Naive thymus-derived CD4-positive, alpha-beta T cell (primary cell): ENCODE data around the gene GSK3B. TPM values are rescaled to one million over a fixed set of nuclear protein-coding genes. Genes with fewer than 3 reads are reported as not detected.

Source experiments
- ATAC-seq: fragments of 150-1000 bp; cut with Tn5 transposase; 2 replicates; pipeline ENCODE4 v1.10.0; 2021; ENCODE audit warnings: mild to moderate bottlenecking, moderate library complexity
- CTCF ChIA-PET: fragments of 350-600 bp; sonication (Branson Sonifier 250); formaldehyde crosslinking; loops from one replicate; lab custom pipeline; 2021; ENCODE audit warnings: antibody characterized with exemption; lab: Charles Lee
- POLR2A ChIA-PET: fragments of 350-600 bp; sonication (Branson Sonifier 250); formaldehyde crosslinking; loops from one replicate; lab custom pipeline; 2021; ENCODE audit warnings: antibody characterized with exemption, inconsistent platforms; lab: Charles Lee
- DNase-seq, 9 donors: peaks; one replicate each; pipeline versions ENCODE4 v3.0.0 to v3.0.0-alpha.2; 2020 to 2022; ENCODE audit warnings: mixed read lengths in 1 of 9
- H3K27ac ChIP-seq: one replicate; pipeline ENCODE4 v1.7.0; 2013; ENCODE audit warnings: mild to moderate bottlenecking, low read depth, low read length, moderate library complexity
- H3K27me3 ChIP-seq, 2 donors: one replicate each; pipeline ENCODE4 v1.7.0; 2013; ENCODE audit warnings: low read length in 2 of 2, mild to moderate bottlenecking in 2 of 2, moderate library complexity in 2 of 2; ENCODE audit not compliant: control insufficient read depth in 2 of 2, insufficient read depth in 2 of 2
- H3K36me3 ChIP-seq, 3 experiments: 1 replicate in 2 of 3; 2 replicates in 1 of 3; pipeline ENCODE4 v1.7.0; 2013; ENCODE audit warnings: low read length in 3 of 3, mild to moderate bottlenecking in 3 of 3, moderate library complexity in 1 of 3; ENCODE audit not compliant: insufficient read depth in 3 of 3, control insufficient read depth in 2 of 3
- H3K4me1 ChIP-seq, 2 donors: one replicate each; pipeline ENCODE4 v1.7.0; 2013; ENCODE audit warnings: low read length in 2 of 2, mild to moderate bottlenecking in 2 of 2, moderate library complexity in 1 of 2; ENCODE audit not compliant: control insufficient read depth in 2 of 2, insufficient read depth in 2 of 2
- H3K4me3 ChIP-seq: 2 replicates; pipeline ENCODE4 v1.7.0; 2013; ENCODE audit warnings: mild to moderate bottlenecking, low read length
- H3K9me3 ChIP-seq, 3 experiments: 1 replicate in 2 of 3; 2 replicates in 1 of 3; pipeline ENCODE4 v1.7.0; 2013; ENCODE audit warnings: low read length in 3 of 3; ENCODE audit not compliant: control insufficient read depth in 2 of 3
- H3K27ac Mint-ChIP-seq, 9 donors: one replicate each; pipeline ENCODE4 v1.8.0; 2020 to 2022; ENCODE audit warnings: mixed read lengths in 9 of 9, mild to moderate bottlenecking in 8 of 9, moderate library complexity in 5 of 9, inconsistent platforms in 2 of 9
- H3K27me3 Mint-ChIP-seq, 5 donors: one replicate each; pipeline ENCODE4 v1.8.0; 2021 to 2022; ENCODE audit warnings: mixed read lengths in 5 of 5, mild to moderate bottlenecking in 1 of 5
- H3K36me3 Mint-ChIP-seq, 5 donors: one replicate each; pipeline ENCODE4 v1.8.0; 2020 to 2022; ENCODE audit warnings: mixed read lengths in 5 of 5, mild to moderate bottlenecking in 3 of 5, inconsistent platforms in 1 of 5
- H3K4me1 Mint-ChIP-seq, 7 donors: one replicate each; pipeline ENCODE4 v1.8.0; 2020 to 2022; ENCODE audit warnings: mixed read lengths in 7 of 7, mild to moderate bottlenecking in 3 of 7, inconsistent platforms in 1 of 7
- H3K4me3 Mint-ChIP-seq, 10 donors: one replicate each; pipeline ENCODE4 v1.8.0; 2020 to 2022; ENCODE audit warnings: mild to moderate bottlenecking in 10 of 10, mixed read lengths in 10 of 10, moderate library complexity in 6 of 10, inconsistent platforms in 2 of 10
- H3K9me3 Mint-ChIP-seq, 11 donors: one replicate each; pipeline ENCODE4 v1.8.0; 2020 to 2022; ENCODE audit warnings: mixed read lengths in 11 of 11, mild to moderate bottlenecking in 4 of 11, inconsistent platforms in 1 of 11, moderate library complexity in 1 of 11
- intact Hi-C, 2 donors: fragments of 100-400 bp; cut with micrococcal nuclease; formaldehyde crosslinking; loops; one replicate each; pipeline ENCODE4 v1.15.1; 2023
- polyA plus RNA-seq, 2 donors: library from polyadenylated mRNA; unstranded; fragments of 300-500 nt; fragmentation: Illumina TruSeq; gene quantifications; one replicate each; pipeline ENCODE4 v1.2.3, GENCODE V29; 2021
- total RNA-seq, 6 experiments: library from RNA in 5 of 6; stranded (reverse) in 5 of 6; gene quantifications; 1 replicate in 5 of 6; 2 replicates in 1 of 6; pipeline ENCODE4 v1.2.3 and lab custom pipeline; 2021 to 2026

The GSK3B gene
- total and polyA plus RNA-seq, 7 experiments from 2014 or later: 13.4 to 42.9 (median 36.0) TPM

GRCh38 chr3:119783883-119784282, 310.4 kb downstream of the GSK3B start:
- ATAC-seq (no peak), DNase-seq (no peak)
- POLR2A ChIA-PET: no interaction called here
- Histone ChIP-seq H3K4me3 (no peak overlapping the region), H3K9me3 (no peaks in the 10 kb centered on the region), H3K36me3 (no peaks in the 10 kb centered on the region), H3K27me3 (no peaks in the 10 kb centered on the region), H3K4me1 (no peaks in the 10 kb centered on the region), H3K27ac (no peak overlapping the region)
- peaks cover 0 to 9% (median 0%) of the 10 kb centered on the region in 11 donors for H3K9me3 Mint-ChIP-seq
- CTCF ChIA-PET: no interaction called here
- H3K27me3 Mint-ChIP-seq: peaks cover 0 to 4% (median 0%) of the 10 kb centered on the region in 5 donors
- H3K27ac Mint-ChIP-seq: no peak overlapping the region
- intact Hi-C loops: no loop called here
- H3K4me1 Mint-ChIP-seq: peaks cover 4 to 13% (median 10%) of the 10 kb centered on the region in 7 donors
- no peaks in the 10 kb centered on the region for H3K36me3 Mint-ChIP-seq
- H3K4me3 Mint-ChIP-seq: no peak overlapping the region

DNA sequence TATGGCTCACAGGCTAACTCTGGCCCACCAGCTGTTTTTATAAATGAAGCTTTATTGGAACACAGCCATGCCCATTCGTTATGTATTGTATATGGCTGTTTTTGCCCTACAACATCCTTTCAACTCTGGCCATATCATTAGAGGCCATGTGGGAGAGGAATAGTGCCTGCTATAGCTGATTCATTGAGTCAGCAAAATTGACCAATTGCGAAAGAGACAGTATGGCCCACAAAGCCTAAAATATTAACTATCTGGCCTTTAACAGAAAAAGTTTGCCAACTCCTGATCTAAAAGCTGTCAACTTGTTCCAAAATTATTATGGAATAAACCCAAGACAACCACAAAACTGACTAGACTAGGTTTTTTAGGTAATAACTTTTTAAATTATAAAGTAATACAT, 311.0 kb downstream of the GSK3B start:
- Mint-ChIP-seq H3K9me3 (peaks cover 0 to 9% (median 0%) of the 10 kb centered on the region in 11 donors), H3K4me1 (peaks cover 4 to 13% (median 10%) of the 10 kb centered on the region in 7 donors), H3K4me3 (no peak overlapping the region), H3K27me3 (peaks cover 0 to 4% (median 0%) of the 10 kb centered on the region in 5 donors), H3K27ac (no peak overlapping the region), H3K36me3 (no peaks in the 10 kb centered on the region)
- Histone ChIP-seq H3K36me3 (no peaks in the 10 kb centered on the region), H3K4me3 (no peak overlapping the region), H3K4me1 (no peaks in the 10 kb centered on the region), H3K27ac (no peak overlapping the region), H3K9me3 (no peaks in the 10 kb centered on the region), H3K27me3 (no peaks in the 10 kb centered on the region)
- CTCF ChIA-PET: no interaction called here
- ATAC-seq: no peak
- no peak for DNase-seq
- POLR2A ChIA-PET: no interaction called here
- intact Hi-C loops: no loop called here

DNA sequence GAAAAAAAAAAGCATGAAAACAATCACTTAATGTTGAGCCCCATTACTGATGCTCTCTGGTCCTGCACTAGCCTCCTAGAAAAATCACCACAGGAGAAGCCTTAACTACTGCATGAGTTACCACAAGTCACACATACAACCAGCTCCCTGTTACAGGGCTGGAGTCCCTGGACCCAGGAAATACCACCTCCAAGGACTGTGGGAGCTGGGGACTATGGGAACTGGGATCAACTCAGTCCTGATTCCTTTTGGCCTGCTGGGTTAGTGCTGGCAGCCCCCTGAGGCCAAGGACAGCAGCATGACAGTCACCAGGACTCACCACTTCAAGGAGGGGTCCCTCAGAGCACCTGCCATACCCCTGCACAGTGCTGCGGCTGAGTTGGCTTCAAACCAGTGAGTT, 311.8 kb downstream of the GSK3B start:
- Histone ChIP-seq H3K36me3 (no peaks in the 10 kb centered on the region), H3K27ac (no peak overlapping the region), H3K4me1 (no peaks in the 10 kb centered on the region), H3K27me3 (no peaks in the 10 kb centered on the region), H3K9me3 (no peaks in the 10 kb centered on the region), H3K4me3 (no peak overlapping the region)
- Mint-ChIP-seq H3K4me3 (no peak overlapping the region), H3K27ac (no peak overlapping the region), H3K36me3 (no peaks in the 10 kb centered on the region), H3K9me3 (peaks cover 0 to 9% (median 0%) of the 10 kb centered on the region in 11 donors), H3K27me3 (peaks cover 0 to 4% (median 0%) of the 10 kb centered on the region in 5 donors), H3K4me1 (peaks cover 4 to 13% (median 10%) of the 10 kb centered on the region in 7 donors)
- intact Hi-C loops: no loop called here
- ATAC-seq (no peak), DNase-seq (no peak)
- ChIA-PET CTCF (no interaction called here), POLR2A (no interaction called here)

DNA sequence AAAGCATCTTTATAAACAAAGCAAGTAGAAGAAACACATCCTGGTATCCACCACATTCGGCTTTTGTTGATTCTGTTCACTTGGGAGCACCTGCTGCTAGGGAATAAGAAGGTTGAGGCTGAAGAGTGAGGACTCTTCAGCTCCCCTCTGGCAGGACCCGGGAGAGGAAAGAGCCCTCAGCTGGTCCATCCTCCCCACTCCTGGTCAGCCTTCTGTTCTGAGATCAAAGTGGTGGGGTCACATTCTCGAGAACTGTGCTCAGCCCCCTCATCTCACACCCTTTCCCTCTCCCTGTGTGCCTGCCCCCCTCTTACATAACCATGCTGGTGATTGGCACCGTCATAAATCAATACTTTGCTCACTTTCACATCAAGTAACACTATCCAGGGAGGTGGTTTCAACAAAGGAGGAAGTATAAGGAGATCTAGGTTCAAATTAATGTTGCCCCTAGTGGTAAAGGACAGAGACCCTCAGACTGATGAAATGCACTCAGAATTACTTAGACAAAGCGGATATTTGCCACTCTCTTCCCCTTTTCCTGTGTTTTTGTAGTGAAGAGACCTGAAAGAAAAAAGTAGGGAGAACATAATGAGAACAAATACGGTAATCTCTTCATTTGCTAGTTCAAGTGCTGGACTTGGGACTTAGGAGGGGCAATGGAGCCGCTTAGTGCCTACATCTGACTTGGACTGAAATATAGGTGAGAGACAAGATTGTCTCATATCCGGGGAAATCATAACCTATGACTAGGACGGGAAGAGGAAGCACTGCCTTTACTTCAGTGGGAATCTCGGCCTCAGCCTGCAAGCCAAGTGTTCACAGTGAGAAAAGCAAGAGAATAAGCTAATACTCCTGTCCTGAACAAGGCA, 312.7 kb downstream of the GSK3B start, which contains the start of gene NR1I2:
TSS of gene NR1I2 (plus strand) at position 772 of the 869 bp plus-strand sequence.
- Histone ChIP-seq H3K27ac (no peak within 1 kb of the TSS), H3K4me3 (no peak within 1 kb of the TSS), H3K36me3 (no peaks in the 10 kb centered on the region), H3K27me3 (no peaks in the 10 kb centered on the region), H3K4me1 (no peaks in the 10 kb centered on the region), H3K9me3 (no peaks in the 10 kb centered on the region)
- DNase-seq: no peak
- intact Hi-C loops: no loop called here
- H3K9me3 Mint-ChIP-seq: peaks cover 0 to 11% (median under 1%) of the 10 kb centered on the region in 11 donors
- ATAC-seq: no peak
- no peak within 1 kb of the TSS for H3K27ac Mint-ChIP-seq
- peaks cover 0 to 4% (median 0%) of the 10 kb centered on the region in 5 donors for H3K27me3 Mint-ChIP-seq
- POLR2A ChIA-PET: no interaction called here
- no peak within 1 kb of the TSS for H3K4me3 Mint-ChIP-seq
- H3K4me1 Mint-ChIP-seq: peaks cover 4 to 13% (median 10%) of the 10 kb centered on the region in 7 donors
- H3K36me3 Mint-ChIP-seq: peaks cover 0 to 1% (median 0%) of the 10 kb centered on the region in 5 donors
- CTCF ChIA-PET: no interaction called here

- ChIA-PET CTCF (interaction anchor here (0.7 kb wide), 1 partner anchor 584 kb away, joined by 3 read pairs; no protein-coding TSS in a partner anchor), POLR2A (interaction anchor here (1.0 kb wide), 1 partner anchor 15 kb away, joined by 3 read pairs; no protein-coding TSS in a partner anchor)
- Histone ChIP-seq H3K4me1 (no peaks in the 10 kb centered on the region), H3K9me3 (no peaks in the 10 kb centered on the region), H3K36me3 (no peaks in the 10 kb centered on the region), H3K4me3 (no peak overlapping the region), H3K27ac (no peak overlapping the region), H3K27me3 (no peaks in the 10 kb centered on the region)
- intact Hi-C loops: no loop called here
- peaks cover 0 to 6% (median 0%) of the 10 kb centered on the region in 5 donors for H3K27me3 Mint-ChIP-seq
- H3K27ac Mint-ChIP-seq: peak overlapping the region in 6 of 9 donors; percentile 10 to 73 (median 43)
- ATAC-seq: no peak
- H3K4me1 Mint-ChIP-seq: peaks cover 4 to 13% (median 10%) of the 10 kb centered on the region in 7 donors
- H3K36me3 Mint-ChIP-seq: peaks cover 0 to 11% (median 6%) of the 10 kb centered on the region in 5 donors
- DNase-seq: no peak
- H3K9me3 Mint-ChIP-seq: peaks cover 5 to 18% (median 10%) of the 10 kb centered on the region in 11 donors
- no peak overlapping the region for H3K4me3 Mint-ChIP-seq
These were observed 314.4 kb downstream of the GSK3B start for GRCh38 chr3:119779731-119780383.

DNA sequence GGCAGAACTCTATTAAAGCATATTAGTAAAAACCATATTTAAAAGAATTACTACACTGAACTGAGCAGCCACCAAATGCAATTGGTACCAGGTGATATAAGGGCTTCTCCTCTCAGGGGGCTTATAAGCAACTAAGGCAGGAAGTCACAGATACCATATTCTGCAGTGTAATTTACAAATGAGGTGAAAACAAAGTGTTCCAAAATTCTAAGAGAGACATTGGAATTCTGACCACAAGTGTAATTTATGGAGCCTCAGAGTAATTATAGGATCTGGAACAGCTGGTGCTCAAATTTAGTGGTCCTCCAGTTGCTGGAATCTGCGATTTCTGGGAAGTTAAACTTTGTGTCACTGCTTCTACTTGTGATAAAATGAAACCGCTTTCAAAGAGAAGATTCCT, 315.4 kb downstream of the GSK3B start:
- H3K4me3 ChIP-seq: no peak overlapping the region
- H3K27ac ChIP-seq: no peak overlapping the region
- H3K4me1 ChIP-seq: no peaks in the 10 kb centered on the region
- peaks cover 4 to 13% (median 10%) of the 10 kb centered on the region in 7 donors for H3K4me1 Mint-ChIP-seq
- H3K36me3 ChIP-seq: no peaks in the 10 kb centered on the region
- no peak overlapping the region for H3K4me3 Mint-ChIP-seq
- no peaks in the 10 kb centered on the region for H3K9me3 ChIP-seq
- intact Hi-C loops: no loop called here
- H3K27me3 Mint-ChIP-seq: peaks cover 0 to 5% (median 0%) of the 10 kb centered on the region in 5 donors
- H3K27me3 ChIP-seq: no peaks in the 10 kb centered on the region
- POLR2A ChIA-PET: interaction anchor here (1.0 kb wide), 1 partner anchor 14 kb away, joined by 3 read pairs; no protein-coding TSS in a partner anchor
- peaks cover 5 to 21% (median 11%) of the 10 kb centered on the region in 11 donors for H3K9me3 Mint-ChIP-seq
- CTCF ChIA-PET: interaction anchor here (0.7 kb wide), 1 partner anchor 583 kb away, joined by 3 read pairs; no protein-coding TSS in a partner anchor
- ATAC-seq (no peak), DNase-seq (no peak)
- no peak overlapping the region for H3K27ac Mint-ChIP-seq
- H3K36me3 Mint-ChIP-seq: peaks cover 0 to 12% (median 6%) of the 10 kb centered on the region in 5 donors
